D341Med (cell line): ENCODE data around the gene ACVRL1.

Experiments used
- DNase-seq: peaks from one replicate; pipeline ENCODE4 v3.0.0; 2012; ENCODE audit warnings: low spot score

Gene ACVRL1

GRCh38 chr12:51898937-51899336 is 8.4 kb upstream of the ACVRL1 start:
- peak; percentile 17 for DNase-seq

GRCh38 chr12:51900323-51900889 is 6.9 kb upstream of the ACVRL1 start:
- DNase-seq, result peak; percentile 20

GRCh38 chr12:51901121-51901817 is 6.0 kb upstream of the ACVRL1 start:
- peak; percentile 5 for DNase-seq

GRCh38 chr12:51901881-51902280 is 5.4 kb upstream of the ACVRL1 start:
- no peak for DNase-seq

- peak; percentile 16 for DNase-seq
Measured at GRCh38 chr12:51904951-51905470, 2.3 kb upstream of the ACVRL1 start.

GRCh38 chr12:51905471-51906429 is 1.6 kb upstream of the ACVRL1 start:
- peak; percentile 13 for DNase-seq

- peak; percentile 27 for DNase-seq
Measured at GRCh38 chr12:51906430-51907082, 748 bp upstream of the ACVRL1 start.

GRCh38 chr12:51907856-51908425 is 637 bp downstream of the ACVRL1 start:
- DNase-seq, result peak; percentile 12

GRCh38 chr12:51908876-51909592 is 1.7 kb downstream of the ACVRL1 start:
- peak; percentile 12 for DNase-seq

GRCh38 chr12:51910168-51910567 is 2.9 kb downstream of the ACVRL1 start:
- DNase-seq, result no peak

GRCh38 chr12:51910691-51911090 is 3.4 kb downstream of the ACVRL1 start:
- no peak for DNase-seq

- no peak for DNase-seq
Measured at GRCh38 chr12:51911307-51911706, 4.0 kb downstream of the ACVRL1 start.

- DNase-seq, result no peak
Measured at GRCh38 chr12:51911788-51912711, 4.7 kb downstream of the ACVRL1 start.

GRCh38 chr12:51913071-51914033 is 6.0 kb downstream of the ACVRL1 start:
- DNase-seq, result no peak

GRCh38 chr12:51914034-51914923 is 7.0 kb downstream of the ACVRL1 start:
- DNase-seq, result no peak

- DNase-seq, result peak; percentile 22
Measured at GRCh38 chr12:51915003-51915625, 7.8 kb downstream of the ACVRL1 start.

- DNase-seq, result no peak
Measured at GRCh38 chr12:51915951-51916350, 8.6 kb downstream of the ACVRL1 start.
